Body of pancreas (tissue), 4 donors: ENCODE data around the gene DIS3L.

Source experiments
- POLR2A ChIP-seq, 3 donors: fragments of 450-650 bp; IDR thresholded peaks; one replicate each; pipeline ENCODE4 v1.6.1; 2016; ENCODE audit warnings: antibody characterized with exemption in 3 of 3, mild to moderate bottlenecking in 2 of 3
- TF ChIP-seq, protein P1 (sequence below), 7 experiments: fragments of 450-650 bp in 4 of 7; fragments of 200-600 bp in 3 of 7; sonication (generic) in 3 of 7; IDR thresholded peaks; one replicate each; pipeline ENCODE4 v1.5.1; 2016 to 2019; ENCODE audit warnings: antibody characterized with exemption in 7 of 7

DNA sequence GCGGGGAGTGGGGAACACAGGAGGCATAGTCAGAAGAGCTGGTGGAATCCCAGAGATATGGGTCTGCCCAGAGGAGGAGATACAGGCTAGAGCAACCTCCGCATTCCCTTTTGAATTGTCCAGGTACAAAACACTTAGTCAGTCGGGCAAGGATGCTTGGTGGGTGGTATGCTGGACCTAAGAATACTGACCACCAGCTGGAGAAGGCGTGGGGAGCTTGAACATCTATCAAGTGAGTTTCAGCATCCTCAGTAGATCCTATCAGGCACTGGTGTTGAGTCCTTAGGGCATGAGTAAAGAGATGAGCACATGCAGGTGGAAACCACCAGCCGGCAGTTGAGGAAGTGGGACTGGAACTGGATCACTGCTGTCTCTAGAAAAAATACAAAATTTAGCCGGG lies 14.7 kb upstream of the DIS3L start:
- TF ChIP-seq, protein P1, sequence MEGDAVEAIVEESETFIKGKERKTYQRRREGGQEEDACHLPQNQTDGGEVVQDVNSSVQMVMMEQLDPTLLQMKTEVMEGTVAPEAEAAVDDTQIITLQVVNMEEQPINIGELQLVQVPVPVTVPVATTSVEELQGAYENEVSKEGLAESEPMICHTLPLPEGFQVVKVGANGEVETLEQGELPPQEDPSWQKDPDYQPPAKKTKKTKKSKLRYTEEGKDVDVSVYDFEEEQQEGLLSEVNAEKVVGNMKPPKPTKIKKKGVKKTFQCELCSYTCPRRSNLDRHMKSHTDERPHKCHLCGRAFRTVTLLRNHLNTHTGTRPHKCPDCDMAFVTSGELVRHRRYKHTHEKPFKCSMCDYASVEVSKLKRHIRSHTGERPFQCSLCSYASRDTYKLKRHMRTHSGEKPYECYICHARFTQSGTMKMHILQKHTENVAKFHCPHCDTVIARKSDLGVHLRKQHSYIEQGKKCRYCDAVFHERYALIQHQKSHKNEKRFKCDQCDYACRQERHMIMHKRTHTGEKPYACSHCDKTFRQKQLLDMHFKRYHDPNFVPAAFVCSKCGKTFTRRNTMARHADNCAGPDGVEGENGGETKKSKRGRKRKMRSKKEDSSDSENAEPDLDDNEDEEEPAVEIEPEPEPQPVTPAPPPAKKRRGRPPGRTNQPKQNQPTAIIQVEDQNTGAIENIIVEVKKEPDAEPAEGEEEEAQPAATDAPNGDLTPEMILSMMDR (IDR thresholded peaks at IDR 0.05): no peak
- TF ChIP-seq POLR2A (IDR thresholded peaks at IDR 0.05): no peak
